BLaER1 (cell line): Measurements from ENCODE around the gene PDE1C.

ENCODE experiments used
- H3K27ac ChIP-seq: shearing (Covaris generic); formaldehyde crosslinking; 2 replicates; pipeline ENCODE4 v1.8.1; 2022
- H3K27me3 ChIP-seq: shearing (Covaris generic); formaldehyde crosslinking; 2 replicates; pipeline ENCODE4 v1.8.1; 2022
- H3K36me3 ChIP-seq: shearing (Covaris generic); formaldehyde crosslinking; 2 replicates; pipeline ENCODE4 v1.8.1; 2022
- H3K4me1 ChIP-seq: shearing (Covaris generic); formaldehyde crosslinking; 2 replicates; pipeline ENCODE4 v1.8.1; 2022
- H3K4me2 ChIP-seq: shearing (Covaris generic); formaldehyde crosslinking; 2 replicates; pipeline ENCODE4 v1.8.1; 2022
- H3K4me3 ChIP-seq: shearing (Covaris generic); formaldehyde crosslinking; 2 replicates; pipeline ENCODE4 v1.8.1; 2022
- H3K9ac ChIP-seq: shearing (Covaris generic); formaldehyde crosslinking; 2 replicates; pipeline ENCODE4 v1.8.1; 2022
- H3K9me3 ChIP-seq: shearing (Covaris generic); formaldehyde crosslinking; 2 replicates; pipeline ENCODE4 v1.8.1; 2022
- H4K20me1 ChIP-seq: shearing (Covaris generic); formaldehyde crosslinking; 2 replicates; pipeline ENCODE4 v1.8.1; 2022
- Cebpa-rat ChIP-seq: shearing (Covaris generic); IDR thresholded peaks from 2 replicates; pipeline ENCODE4 v1.8.1; 2022

The PDE1C gene

DNA sequence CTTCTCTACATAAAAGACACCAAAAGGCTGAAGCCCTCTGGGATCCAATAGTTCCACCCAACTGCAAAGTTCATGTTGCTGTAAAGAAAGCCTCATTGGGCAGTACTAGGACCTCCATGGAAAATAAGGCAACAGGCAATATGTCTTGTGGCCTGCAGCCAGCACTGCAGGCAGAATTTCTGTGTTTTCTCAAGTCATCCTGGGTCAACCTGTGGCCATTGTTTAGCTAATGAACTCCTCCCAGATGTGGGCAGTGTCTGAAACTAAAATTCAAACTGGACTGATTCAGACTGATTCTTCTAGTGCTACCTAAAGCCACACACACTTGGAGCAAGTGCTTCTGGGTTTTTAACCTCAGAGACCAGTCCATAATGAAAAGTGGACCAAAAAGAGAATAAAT, 241.7 kb downstream of the PDE1C start:
- H3K4me1 ChIP-seq = peaks cover 7% of the 10 kb centered on the region
- H4K20me1 ChIP-seq = no peaks in the 10 kb centered on the region
- no peak for TF ChIP-seq Cebpa-rat
- H3K4me3 ChIP-seq = no peak overlapping the region
- no peaks in the 10 kb centered on the region for H3K27me3 ChIP-seq
- no peaks in the 10 kb centered on the region for H3K36me3 ChIP-seq
- no peak overlapping the region for H3K4me2 ChIP-seq
- no peak overlapping the region for H3K9ac ChIP-seq
- no peak overlapping the region for H3K27ac ChIP-seq
- no peaks in the 10 kb centered on the region for H3K9me3 ChIP-seq

DNA sequence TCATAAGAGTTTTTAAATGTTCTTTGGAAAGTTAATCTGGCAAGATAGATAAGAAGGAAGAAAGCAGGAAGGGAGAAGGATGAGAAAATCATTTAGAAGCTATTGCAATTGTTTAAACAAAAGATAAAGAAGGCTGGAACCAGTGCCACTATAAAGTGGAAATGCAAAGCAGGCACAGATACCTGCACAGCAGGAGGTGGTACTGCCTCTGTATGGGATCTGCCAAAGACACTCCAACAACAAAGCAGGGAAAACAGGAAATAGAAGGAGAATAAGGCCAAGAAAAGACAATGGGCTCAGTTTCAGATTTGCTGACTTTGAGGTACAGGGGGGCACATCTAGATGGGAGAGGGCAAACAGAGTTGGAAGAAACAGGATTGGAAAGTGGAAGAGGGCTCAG, 244.6 kb downstream of the PDE1C start:
- TF ChIP-seq Cebpa-rat = no peak
- H3K27ac ChIP-seq = no peak overlapping the region

DNA sequence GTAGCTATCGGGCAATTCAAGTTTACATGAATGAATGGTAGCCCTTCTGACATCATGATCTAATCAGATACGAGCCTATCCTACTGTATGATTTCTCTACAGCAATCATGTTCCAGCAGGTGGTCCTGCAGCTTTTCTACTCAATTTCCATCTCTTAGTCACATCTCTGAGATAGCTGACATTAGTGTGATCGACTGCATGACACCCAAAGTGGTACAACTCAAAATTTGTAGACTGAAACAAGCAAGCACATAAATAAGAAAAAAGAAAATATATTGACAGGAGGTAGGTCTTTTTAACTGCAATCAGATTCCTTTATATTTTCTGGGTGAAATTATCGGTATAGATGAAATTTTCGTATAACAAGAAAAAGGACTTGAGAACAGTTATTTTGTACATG, 251.2 kb downstream of the PDE1C start:
- Histone ChIP-seq H3K9me3 (no peaks in the 10 kb centered on the region), H3K9ac (no peak overlapping the region), H3K4me2 (no peak overlapping the region), H4K20me1 (no peaks in the 10 kb centered on the region), H3K27ac (no peak overlapping the region), H3K4me1 (no peaks in the 10 kb centered on the region), H3K36me3 (no peaks in the 10 kb centered on the region), H3K27me3 (no peaks in the 10 kb centered on the region), H3K4me3 (no peak overlapping the region)
- no peak for TF ChIP-seq Cebpa-rat

More for the DNA sequence above, 244.6 kb downstream of the PDE1C start:
- no peaks in the 10 kb centered on the region for H3K9me3 ChIP-seq
- no peak overlapping the region for H3K4me2 ChIP-seq
- no peak overlapping the region for H3K4me3 ChIP-seq
- H3K9ac ChIP-seq = no peak overlapping the region
- no peaks in the 10 kb centered on the region for H3K4me1 ChIP-seq
- no peaks in the 10 kb centered on the region for H3K36me3 ChIP-seq
- no peaks in the 10 kb centered on the region for H4K20me1 ChIP-seq
- H3K27me3 ChIP-seq = no peaks in the 10 kb centered on the region

DNA sequence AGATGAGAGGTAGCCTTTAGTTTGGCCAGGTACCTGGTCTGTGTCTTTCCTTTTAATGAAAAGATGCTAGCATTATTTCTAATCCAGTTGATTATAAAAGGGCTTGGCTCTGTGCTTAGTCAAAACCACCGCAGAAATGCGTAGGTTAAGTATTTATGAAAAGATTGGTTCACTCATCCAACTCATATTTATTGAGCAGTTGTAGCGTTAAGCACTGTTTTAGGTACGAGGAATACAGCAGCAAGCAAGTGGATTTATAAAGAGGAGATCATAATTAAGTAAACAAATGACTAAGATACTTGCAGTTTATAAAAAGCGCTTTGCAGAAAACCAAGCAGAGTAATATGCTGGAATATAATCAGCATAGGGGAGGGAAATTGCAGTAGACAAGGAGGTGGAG, 253.4 kb downstream of the PDE1C start:
- Histone ChIP-seq H3K27ac (no peak overlapping the region), H3K27me3 (no peaks in the 10 kb centered on the region), H3K36me3 (no peaks in the 10 kb centered on the region), H3K9me3 (no peaks in the 10 kb centered on the region), H3K4me2 (no peak overlapping the region), H3K9ac (no peak overlapping the region), H3K4me1 (peaks cover 5% of the 10 kb centered on the region), H4K20me1 (no peaks in the 10 kb centered on the region), H3K4me3 (no peak overlapping the region)
- TF ChIP-seq Cebpa-rat = no peak

DNA sequence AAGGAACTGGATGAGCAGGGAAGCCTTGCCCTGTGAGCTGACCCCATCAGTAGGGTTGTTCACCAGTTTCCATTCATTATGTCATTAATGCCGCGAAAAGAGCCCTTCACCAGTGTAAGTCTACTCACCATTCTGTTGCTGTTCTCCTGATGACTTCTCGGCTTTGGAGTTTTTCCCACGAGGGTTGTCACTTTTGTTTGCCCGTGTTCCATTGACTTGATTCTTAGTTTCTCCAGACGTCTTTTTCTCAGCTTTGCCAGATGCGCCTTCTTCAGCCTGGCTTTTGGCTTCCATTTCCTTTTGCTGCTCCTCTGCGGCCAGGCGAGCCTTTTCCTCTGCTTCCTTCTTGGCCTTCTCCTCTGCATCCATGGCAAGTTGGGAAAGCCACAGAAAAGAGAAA, 254.4 kb downstream of the PDE1C start:
- no peaks in the 10 kb centered on the region for H3K36me3 ChIP-seq
- no peak overlapping the region for H3K27ac ChIP-seq
- H3K9me3 ChIP-seq = no peaks in the 10 kb centered on the region
- H3K4me3 ChIP-seq = no peak overlapping the region
- H3K4me2 ChIP-seq = no peak overlapping the region
- peaks cover 11% of the 10 kb centered on the region for H3K4me1 ChIP-seq
- H4K20me1 ChIP-seq = no peaks in the 10 kb centered on the region
- no peak for TF ChIP-seq Cebpa-rat
- no peaks in the 10 kb centered on the region for H3K27me3 ChIP-seq
- H3K9ac ChIP-seq = no peak overlapping the region

DNA sequence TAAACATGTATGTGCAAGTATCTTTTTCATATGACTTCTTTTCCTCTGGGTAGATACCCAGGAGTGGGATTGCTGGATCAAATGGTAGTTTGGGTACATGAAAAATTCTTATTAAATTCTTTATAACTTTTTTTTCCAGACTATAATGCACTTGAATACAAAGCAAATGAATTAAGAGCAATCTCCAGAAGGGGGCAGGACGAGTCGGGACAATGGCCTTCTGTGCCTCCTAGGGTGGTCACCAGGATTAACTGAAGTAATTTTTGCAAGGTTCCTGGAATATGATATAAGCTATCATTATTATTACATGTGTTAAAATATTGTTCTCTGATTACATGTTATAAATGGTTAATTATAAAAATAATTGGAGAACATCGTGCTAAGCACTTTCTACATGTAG, 256.0 kb downstream of the PDE1C start:
- peaks cover 11% of the 10 kb centered on the region for H3K4me1 ChIP-seq
- H3K9ac ChIP-seq = no peak overlapping the region
- H3K36me3 ChIP-seq = no peaks in the 10 kb centered on the region
- no peak for TF ChIP-seq Cebpa-rat
- no peak overlapping the region for H3K4me2 ChIP-seq
- H3K27ac ChIP-seq = no peak overlapping the region
- no peaks in the 10 kb centered on the region for H4K20me1 ChIP-seq
- no peaks in the 10 kb centered on the region for H3K9me3 ChIP-seq
- H3K27me3 ChIP-seq = no peaks in the 10 kb centered on the region
- no peak overlapping the region for H3K4me3 ChIP-seq

DNA sequence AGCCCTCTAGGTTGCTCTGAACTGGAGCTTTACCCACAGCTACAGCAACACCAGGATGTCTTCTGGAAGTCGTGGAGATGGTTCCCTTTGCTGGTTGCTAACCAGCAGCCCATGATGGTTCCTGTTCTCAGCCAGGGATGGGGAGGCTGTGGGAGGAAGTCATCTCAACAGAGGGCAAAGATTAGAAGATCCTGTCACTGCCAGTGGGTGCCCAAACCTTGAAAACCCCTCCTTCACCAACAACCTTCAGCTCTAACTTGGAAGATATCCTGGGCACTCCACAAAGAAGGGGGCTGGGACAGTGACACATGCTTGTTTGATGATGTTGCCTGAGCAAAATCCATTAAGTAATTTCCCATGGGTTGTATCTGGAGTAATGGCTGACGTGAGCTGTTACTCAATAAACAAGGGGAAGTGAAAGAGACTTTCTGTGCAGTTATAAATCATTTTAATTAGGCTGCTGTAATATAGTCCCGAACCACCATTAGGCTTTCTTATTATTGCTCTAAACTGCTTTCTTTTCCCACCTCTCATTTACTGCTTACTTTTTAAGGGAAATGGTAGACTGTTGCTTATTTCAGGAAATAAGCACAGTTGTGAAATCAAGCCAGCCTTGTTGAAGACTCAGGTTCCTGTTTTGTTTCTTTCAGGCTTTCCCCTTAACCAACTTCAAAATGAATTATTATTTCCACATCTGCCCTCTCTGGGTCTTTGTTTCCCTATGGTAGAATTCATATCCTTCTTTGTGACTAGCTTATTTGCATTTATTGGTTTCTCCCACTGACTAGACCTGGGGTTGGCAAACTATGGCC, 258.4 kb downstream of the PDE1C start:
- Histone ChIP-seq H3K4me3 (no peak overlapping the region), H3K4me1 (peaks cover 11% of the 10 kb centered on the region), H3K4me2 (peak overlapping the region; percentile 52), H3K27ac (peak overlapping the region; percentile 20; the same call in 1 of the 2 replicates), H3K9ac (no peak overlapping the region), H4K20me1 (no peaks in the 10 kb centered on the region), H3K9me3 (no peaks in the 10 kb centered on the region), H3K36me3 (no peaks in the 10 kb centered on the region), H3K27me3 (no peaks in the 10 kb centered on the region)
- TF ChIP-seq Cebpa-rat = no peak

DNA sequence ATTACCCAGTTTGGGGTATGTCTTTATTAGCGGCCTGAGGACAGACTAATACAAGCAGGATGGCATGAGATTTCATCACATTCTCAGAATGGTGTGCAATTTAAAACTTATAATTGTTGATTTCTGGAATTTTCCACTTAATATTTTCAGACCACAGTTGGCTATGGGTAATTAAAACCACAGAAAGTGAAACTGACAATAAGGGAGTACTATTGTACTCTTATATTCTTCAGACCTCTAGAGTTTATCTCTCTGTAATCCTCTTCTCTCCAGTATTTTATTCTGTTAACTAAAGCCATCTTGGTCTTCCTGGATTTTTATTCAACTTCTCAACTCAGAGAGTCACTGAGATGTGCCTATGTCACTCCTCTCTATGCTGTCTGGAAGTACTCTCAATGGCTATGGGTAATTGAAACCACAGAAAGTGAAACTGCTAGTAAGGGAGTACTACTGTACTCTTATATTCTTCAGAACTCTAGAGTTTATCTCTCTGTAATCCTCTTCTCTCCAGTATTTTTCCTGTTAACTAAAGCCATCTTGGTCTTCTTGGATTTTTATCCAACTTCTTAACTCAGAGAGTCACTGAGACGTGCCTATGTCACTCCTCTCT, 264.9 kb downstream of the PDE1C start:
- Histone ChIP-seq H3K27me3 (no peaks in the 10 kb centered on the region), H3K9me3 (no peaks in the 10 kb centered on the region), H4K20me1 (no peaks in the 10 kb centered on the region), H3K4me2 (no peak overlapping the region), H3K36me3 (no peaks in the 10 kb centered on the region), H3K4me3 (no peak overlapping the region), H3K4me1 (no peaks in the 10 kb centered on the region), H3K9ac (no peak overlapping the region), H3K27ac (no peak overlapping the region)
- no peak for TF ChIP-seq Cebpa-rat

DNA sequence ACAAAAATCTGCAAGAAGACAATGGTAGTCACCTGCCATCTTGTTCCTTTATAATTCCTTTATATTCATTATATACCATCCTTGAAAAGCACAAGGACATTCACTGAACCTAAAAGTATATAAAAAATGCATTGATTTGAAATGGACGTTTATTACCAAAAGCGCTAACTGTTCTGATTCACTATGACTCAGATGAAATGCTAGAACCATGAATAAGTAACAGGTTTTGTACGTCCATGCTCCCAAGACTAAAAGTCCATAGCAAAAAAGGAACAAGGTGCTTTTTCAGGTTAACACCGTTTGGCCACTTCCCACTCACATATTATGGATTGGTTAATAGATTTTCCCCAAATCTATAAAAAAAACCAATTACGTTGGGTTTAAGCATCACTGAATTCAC, 273.8 kb downstream of the PDE1C start:
- Histone ChIP-seq H3K4me1 (no peaks in the 10 kb centered on the region), H3K9me3 (no peaks in the 10 kb centered on the region), H3K27me3 (no peaks in the 10 kb centered on the region), H3K4me3 (no peak overlapping the region), H3K4me2 (no peak overlapping the region), H3K9ac (no peak overlapping the region), H3K27ac (no peak overlapping the region), H3K36me3 (no peaks in the 10 kb centered on the region), H4K20me1 (no peaks in the 10 kb centered on the region)
- TF ChIP-seq Cebpa-rat = no peak

DNA sequence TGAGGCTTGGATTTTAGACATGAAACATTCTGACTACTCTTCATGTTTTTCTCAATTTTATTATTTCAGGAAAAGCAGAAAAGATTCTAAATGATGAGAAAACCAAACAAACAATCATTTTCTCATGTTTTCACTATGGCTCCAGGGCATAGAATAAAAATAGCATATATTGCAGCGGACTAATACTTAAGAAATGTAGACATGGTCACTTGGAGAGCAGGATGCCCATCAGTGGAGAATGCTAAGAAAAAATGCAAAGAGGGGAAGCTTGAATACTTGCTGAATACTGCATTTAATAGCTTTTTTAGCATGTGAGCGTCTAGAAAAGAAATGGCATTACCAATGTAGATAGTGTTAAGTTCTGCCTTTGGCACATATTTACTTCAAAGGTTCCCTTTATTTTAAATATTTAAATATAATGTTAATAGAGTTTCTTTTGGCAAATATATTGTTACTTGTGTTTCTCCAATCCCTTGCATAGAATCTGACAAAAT, 275.3 kb downstream of the PDE1C start:
- H3K4me3 ChIP-seq = no peak overlapping the region
- no peaks in the 10 kb centered on the region for H3K36me3 ChIP-seq
- H3K4me2 ChIP-seq = no peak overlapping the region
- H3K27ac ChIP-seq = no peak overlapping the region
- no peaks in the 10 kb centered on the region for H4K20me1 ChIP-seq
- no peaks in the 10 kb centered on the region for H3K27me3 ChIP-seq
- no peaks in the 10 kb centered on the region for H3K9me3 ChIP-seq
- no peak for TF ChIP-seq Cebpa-rat
- no peak overlapping the region for H3K9ac ChIP-seq
- no peaks in the 10 kb centered on the region for H3K4me1 ChIP-seq
